GM19193 (cell line): ENCODE data around the gene ARHGAP22.

Experiments
- POLR2A ChIP-seq: IDR thresholded peaks from 4 replicates; pipeline ENCODE4 v1.6.1; 2011; ENCODE audit not compliant: insufficient read depth, insufficient read length; ENCODE audit errors: extremely low read depth

ARHGAP22 gene

DNA sequence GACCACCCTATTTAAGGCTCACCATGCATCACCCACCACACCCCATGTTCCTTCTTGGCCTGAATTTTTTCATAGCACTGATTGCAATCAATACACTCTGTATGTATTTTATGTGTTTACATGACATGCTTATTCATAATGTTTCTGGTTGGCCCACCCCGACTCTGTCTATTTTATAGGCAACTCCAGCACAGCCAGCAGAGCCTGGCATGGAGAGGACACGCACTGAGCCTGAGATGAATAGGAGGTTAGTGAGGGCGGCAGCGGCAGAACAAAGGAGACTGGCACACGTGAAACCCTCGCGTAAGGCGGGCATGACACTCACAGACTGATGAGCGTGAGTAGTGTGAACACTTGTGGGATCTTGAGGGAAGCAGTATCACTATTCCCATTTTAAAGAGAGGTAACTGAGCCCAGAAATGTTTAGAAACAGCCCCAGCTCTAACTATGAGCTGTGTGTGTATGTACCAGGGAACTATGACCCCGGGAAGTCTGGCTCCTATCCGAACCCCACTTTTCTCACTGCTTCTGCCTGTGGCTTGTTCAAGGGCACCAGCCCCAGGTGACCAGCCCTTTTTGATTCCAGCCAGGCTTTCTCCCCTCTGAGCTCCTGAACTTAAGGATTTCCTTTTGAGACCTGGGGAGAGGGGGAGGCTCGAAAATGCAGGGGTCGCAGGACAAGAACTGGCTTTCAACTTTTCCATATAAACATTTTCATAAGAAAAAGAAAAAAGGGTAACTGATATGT is 113.3 kb downstream of the ARHGAP22 start:
- TF ChIP-seq POLR2A = no peak

DNA sequence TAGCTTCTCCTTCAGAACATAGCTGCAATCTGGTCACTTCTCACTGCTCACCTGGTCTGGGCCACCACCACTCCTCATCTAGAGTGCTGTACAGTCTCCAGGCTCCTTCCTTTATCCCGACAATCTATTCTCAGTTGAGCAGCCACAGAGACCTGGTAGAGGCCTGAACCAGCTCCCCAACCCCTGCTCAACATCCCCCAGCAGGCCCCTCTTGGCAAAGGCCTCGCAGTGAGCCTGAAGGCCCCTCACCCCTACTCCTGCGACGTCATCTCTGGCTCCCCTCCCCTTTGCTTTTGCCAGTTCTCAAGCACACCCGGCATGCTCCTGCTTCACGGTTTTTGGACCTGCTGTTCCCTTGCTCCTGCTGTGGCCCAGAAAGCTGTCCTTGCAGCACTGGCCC is 113.9 kb downstream of the ARHGAP22 start:
- TF ChIP-seq POLR2A = no peak

DNA sequence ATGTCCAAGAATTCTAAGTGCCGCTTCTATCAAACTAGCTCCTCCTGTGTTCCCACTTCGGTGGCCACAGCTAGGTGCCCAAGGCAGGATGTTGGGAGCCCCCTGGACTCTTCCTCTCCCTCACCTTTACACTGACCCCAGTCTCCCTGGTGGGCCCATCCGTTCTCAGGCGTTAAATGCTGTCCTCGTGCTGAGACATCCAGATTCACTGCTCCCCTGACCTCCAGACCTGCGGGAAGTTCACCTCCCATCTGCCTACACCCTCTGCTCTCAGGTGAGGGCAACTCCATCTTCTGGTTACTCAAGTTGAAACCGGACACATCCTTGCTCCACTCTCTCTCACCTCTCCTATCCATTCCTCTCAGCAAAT is 114.3 kb downstream of the ARHGAP22 start:
- no peak for TF ChIP-seq POLR2A

DNA sequence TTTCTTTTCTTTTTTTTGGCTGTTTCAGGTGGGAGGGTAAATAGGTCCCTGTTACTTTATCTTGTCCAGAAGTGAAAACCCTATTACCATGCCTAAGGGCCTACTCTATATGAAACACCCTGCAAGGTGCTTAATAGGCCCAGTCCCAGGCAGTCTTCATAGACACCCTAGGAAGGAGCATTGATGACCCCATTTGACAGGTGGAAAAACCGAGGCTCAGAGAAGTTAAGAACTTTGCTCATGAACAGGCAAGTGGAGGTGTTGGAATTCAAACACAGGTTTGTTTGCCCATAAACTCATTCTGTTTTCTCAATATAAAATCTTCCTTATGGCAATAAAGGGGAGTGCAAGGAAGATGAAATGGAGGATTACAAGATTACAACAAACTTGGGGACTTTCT is 115.8 kb downstream of the ARHGAP22 start:
- TF ChIP-seq POLR2A = no peak

DNA sequence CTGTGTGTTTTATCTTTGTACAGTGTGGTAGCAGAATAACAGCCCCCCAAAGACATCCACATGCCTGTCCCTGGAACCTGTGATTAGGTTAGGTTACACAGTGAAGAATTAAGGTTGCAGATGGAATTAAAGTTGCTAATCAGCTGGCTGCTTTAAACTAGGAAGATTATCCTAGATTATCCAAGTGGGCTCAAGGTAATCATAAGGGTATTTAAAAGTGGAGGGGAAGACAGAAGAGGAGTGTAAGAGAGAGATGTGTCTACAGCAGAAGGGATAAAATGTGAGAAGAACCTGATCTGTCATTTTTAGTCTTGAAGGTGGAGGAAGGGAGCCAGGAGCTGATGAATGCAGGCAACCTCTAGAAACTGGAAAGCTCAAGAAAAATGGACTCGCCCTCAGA is 117.6 kb downstream of the ARHGAP22 start:
- no peak for TF ChIP-seq POLR2A

DNA sequence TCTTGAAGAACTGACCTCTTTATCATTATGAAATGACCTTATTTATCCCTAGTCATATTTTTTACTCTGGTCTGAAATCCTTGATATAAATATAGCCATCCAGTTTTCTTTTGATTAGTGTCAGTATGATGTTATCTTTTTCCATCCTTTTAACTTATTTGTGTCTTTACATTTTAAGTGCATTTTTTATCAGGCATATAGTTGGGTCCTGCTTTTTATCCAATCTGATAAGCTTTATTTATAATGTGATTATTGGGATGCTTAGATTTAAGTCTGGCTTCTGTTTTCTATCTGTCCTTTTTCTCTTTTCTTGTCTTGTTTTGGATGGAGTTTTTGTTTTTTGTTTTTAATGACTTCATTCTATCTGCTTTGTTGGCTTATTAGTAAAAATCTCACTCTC is 119.2 kb downstream of the ARHGAP22 start:
- no peak for TF ChIP-seq POLR2A

DNA sequence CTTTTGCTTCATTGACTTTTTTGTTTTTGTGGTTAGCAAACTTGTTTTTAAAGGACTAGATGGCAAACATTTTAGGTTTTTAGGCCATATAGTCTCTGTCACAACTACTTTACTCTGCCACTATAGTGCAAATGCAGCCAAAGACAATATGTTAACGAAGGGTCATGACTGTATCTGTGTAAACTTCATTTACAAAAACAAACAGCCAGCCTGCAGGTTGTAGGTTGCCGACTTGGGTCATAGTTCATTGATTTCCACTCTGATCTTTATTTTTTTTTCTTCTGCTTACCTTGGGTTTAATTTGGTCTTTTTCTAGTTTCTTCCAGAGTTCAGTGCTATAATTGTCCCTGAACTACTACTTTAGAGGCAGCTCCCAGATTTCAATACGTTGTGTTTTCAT is 120.0 kb downstream of the ARHGAP22 start:
- TF ChIP-seq POLR2A = no peak

DNA sequence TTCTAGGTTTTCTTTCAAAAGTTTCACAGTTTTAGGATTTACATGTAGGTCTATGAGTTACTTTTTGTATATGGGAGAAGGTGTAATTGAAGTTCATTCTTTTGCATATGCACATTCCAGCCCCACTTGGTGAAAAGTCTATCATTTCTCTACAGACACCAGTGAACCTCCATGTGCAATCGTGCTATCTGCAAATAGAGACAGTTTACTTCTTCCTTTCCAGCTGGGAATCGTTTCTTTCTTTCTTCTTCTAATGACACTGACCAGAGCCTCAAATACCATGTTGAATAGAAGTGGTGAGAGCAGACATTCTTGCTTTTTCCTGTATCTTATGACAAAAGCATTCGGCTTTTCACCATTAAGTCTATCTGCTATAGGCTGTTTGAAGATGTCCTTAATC is 122.7 kb downstream of the ARHGAP22 start:
- TF ChIP-seq POLR2A = no peak

DNA sequence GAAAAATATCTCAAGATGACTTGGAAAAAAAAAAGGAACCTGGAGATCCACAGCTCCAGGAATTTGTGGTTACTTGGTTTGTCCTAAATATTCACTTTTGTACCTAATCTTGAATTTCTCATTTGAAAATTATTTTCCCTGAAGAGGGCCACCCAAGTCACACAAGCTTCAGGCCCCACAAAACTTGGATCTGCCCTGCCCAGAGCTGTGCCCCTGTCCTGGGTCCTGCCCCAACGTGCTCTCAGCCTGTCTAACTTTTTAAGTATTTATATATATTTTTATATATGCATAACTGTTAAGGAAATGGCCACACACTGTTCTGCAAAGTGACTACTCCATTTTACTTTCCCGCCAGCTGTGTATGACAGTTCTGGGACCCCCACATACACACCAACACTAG is 123.5 kb downstream of the ARHGAP22 start:
- no peak for TF ChIP-seq POLR2A

DNA sequence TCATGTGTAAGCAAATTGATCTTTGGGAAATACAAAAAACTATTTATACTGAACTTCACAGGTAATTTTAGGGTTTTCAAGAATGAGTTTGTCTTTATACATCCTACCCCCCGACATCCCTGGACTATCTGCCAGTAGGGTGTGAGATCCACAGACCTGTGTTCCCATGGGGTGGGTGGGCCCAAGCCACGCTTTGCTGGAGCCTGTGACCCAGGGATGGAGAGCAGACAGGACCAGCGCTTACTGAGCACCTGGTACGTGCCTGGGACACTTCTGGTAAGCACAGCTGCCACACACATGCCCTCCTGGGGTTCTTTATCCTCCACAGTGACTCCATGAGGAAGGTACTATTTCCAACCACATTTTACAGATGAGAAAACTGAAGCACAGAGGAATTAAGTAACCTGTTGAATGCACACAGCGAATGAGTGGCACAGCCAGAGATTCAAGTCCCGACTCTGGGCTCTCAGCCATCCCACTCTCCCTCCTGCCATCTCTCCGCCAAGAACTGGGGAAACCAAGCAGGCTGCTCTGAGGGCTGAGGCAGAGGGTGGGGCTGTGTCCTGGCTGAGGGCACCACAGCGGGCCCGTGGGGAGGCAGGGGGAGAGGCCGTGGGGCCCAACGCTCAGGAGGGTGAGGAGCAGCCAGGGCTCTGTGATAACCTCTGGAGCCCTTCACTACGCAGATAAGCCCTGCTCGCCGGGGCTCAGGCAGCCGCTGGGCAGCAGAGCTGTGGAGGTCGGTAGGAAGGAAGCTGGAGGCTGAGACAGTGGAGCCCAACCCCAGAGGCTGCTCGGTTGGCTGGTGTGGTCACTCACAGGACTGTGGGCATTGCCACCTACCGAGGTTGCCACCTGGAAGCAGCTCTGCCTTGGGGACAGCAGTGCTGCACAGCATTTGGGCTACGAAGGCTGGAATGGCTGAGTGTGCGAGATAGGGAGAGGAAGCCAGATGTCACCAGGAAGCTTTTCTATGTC is 124.2 kb downstream of the ARHGAP22 start:
- no peak for TF ChIP-seq POLR2A

DNA sequence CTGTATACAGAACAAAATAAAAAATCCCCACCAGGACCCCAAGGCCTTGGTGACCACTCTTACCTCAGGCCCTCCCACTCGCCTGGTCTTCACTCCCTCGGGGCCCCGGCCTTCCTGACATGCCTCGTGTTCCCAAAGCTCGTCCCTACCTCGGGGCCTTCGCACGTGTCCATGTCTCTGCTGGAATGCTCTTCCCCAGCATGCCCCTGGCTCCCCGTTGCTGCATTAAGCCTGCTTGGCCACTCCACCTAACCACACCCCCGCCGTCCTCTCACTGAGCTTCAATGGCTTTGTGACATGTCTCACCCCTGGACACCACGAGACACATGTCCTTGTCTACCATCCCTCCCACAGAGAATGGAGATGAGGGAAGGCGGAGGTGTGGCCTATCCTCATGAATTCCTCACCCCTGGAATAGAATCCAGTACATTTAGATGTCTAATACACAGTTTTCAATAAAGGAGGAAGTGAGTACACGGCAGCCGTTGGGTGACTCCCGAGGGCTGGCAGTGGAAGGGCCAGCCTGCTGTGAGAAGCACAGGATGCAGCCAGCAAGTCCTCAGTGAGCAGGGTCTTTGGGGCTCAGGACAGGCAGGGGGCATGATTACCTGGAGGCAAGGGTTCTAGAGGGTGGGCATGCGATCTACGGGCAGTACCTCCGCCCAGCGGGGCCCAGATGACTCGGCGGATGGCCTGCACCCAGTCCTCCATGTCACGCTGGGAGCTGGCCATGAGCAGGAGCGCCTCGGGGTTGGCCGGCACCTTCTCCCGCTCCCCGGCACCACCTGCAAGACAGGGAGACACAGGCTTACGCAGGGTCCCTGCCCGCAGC is 125.7 kb downstream of the ARHGAP22 start:
- TF ChIP-seq POLR2A = no peak

DNA sequence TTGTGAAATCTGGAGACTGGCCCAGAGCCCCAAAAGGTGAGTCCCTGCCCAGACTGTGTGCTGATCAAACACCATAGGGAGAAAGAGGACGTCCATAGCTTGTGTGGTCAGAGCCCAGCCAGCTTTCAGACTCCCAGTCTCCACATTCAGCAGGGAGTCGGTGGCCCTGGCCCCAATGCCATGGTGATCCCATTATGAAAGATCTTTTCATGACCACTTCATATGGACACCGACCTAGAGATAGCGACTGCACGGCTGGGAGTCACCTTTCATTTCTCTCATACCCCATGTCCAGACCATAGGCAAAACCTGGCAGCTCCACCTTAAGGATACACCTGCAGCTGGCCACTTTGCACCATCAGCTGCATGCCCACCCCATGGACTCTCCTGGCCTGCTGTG is 126.4 kb downstream of the ARHGAP22 start:
- no peak for TF ChIP-seq POLR2A

DNA sequence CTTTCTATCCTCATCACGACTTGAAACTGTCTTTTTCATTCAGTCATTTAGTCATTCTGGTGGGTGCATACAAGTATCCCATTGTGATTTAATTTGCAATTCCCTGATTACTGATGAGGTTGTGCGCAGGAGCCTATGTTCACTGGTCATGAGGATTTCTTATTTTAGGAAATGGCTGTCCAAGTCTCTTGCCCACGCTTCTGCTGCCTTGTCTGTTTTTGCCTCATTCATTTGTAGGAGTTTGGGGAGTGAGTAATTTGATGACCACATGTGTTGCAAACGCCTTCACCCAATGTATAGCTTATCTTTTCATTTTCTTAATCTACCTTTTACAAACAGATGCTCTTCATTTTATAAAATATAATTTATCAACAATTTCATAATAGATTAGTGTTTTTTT is 127.3 kb downstream of the ARHGAP22 start:
- TF ChIP-seq POLR2A = no peak

DNA sequence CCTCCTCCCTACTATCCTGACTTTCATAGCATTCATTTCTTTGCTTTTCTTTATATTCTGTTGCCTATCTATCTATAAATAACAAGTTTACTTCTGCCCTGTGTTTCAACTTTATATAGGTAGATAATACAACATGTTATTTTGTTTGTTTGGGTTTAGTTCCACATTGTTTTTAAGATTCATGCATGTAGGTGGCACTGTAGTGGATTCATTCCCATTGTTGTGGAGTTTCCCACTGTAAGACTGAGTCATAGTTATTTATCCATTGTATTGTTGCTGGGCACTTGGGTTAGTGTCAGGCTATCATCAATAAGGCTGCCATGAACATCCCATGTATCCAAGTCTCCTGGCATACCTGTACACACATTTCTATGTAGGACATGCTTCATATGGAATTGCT is 127.7 kb downstream of the ARHGAP22 start:
- no peak for TF ChIP-seq POLR2A

DNA sequence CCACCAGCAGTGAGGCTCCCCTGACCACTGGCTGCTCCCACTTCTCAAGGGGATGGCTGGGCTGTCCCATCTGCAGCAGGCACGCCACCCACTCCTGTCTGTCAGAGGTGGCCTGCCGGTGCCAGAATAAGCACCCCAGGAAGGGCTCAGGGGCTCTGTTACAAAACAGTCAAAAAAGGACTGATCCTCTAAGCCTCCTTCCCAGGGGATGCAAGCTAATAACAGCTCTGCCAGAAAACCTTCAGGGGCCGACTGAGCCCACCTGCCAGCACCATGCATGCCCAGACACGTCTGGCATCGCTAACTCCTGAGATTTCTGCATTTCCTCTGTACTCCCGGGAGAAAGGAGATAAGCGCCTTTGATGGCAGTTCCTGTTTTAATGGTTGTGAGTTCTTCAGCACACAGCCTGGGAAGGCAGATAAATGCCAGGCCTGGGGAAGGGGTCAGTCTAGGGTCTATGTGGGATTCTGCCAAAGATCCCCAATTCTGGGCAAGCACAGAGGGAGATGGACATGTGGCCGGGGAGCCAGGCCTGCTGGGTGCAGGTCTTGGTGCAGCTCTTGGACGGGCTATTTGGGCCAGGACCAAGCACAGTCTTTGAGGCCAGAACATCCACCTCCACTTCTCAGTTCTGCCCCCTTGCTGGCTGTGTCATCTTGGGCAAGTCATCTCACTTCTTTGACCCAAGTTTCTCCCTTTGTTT is 128.4 kb downstream of the ARHGAP22 start:
- TF ChIP-seq POLR2A = no peak

DNA sequence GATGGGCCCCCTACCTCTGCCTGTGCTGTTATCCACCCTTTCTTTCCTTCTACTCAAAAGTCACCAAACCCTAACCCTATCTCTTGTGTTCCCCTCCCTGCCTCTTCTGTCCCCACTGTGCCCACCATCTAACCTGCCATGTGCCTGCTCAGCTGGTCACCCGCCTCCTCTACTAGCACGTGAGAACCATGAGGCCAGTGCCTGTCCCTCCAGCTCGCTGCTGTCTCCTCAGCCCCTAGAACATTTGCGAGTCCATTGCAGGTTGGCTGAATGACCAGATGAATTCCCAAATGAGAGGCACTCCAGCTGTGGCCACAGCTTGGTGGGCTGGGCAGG is 129.0 kb downstream of the ARHGAP22 start:
- no peak for TF ChIP-seq POLR2A
